ENCODE measurements around the gene EXD3.
"Not testable (repeated sequence)": the region's sequence is repeated elsewhere in the genome, so short reads cannot be mapped to it uniquely, and the experiment has no call there.

The EXD3 gene

DNA sequence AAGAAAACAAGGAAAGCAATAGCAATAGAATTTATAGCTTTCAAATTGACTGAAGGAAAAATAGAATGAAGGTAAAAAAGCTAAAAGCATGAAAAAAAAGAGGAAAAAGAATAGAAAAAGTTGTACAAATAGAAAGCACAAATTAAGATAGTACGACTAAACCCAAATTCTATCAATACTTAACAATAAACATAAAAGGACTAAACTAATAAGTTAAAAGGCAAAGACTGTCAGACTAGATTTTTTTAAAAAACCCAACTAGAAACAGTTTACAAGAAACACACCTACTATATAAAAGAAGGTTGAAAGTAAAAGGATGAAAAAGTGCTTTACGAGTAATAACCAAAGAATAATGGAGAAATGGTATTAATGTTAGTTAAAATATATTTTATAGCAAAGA is 86.2 kb downstream of the EXD3 start:
- Histone ChIP-seq H3K4me3 (ENCODE audit: low read length) (no peak overlapping the region), H3K27ac (ENCODE audit: low read length) (no peak overlapping the region), H3K4me1 (ENCODE audit: control insufficient read depth, low read depth, low read length) (no peaks in the 10 kb centered on the region), H3K27me3 (ENCODE audit: control insufficient read depth, insufficient read depth, low read length) (no peaks in the 10 kb centered on the region), H3K36me3 (ENCODE audit: control insufficient read depth, low read depth, low read length) (no peaks in the 10 kb centered on the region), H3K9ac (ENCODE audit: low read length) (no peak overlapping the region), H3K9me3 (ENCODE audit: control insufficient read depth, low read depth, low read length) (no peaks in the 10 kb centered on the region)

DNA sequence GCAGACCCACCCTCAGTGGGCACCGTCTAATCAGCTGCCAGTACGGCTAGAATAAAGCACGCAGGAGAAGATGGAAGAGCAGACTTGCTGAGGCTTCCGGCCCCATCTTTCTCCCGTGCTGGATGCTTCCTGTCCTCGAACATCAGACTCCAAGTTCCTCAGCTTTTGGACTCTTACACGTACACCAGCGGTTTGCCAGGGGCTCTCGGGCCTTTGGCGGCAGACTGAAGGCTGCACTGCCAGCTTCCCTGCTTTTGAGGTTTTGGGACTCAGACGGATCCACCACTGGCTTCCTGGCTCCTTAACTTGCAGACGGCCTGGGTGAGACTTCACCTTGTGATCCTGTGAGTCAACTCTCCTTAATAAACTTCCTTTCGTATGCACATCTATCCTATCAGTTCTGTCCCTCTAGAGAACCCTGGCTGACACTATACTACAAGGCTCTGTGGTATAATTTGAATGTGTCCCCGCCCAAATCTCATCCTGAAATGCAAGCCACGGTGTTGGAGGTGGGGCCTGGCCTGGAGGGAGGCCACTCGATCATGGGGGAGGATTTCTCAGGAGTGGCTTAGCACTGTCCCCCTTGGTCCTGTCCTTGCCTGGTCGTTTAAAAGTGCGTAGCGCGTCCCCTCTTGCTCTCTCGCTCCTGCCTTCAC is 89.8 kb downstream of the EXD3 start:
- H3K36me3 ChIP-seq (ENCODE audit: control insufficient read depth, low read depth, low read length), result no peaks in the 10 kb centered on the region
- H3K27ac ChIP-seq (ENCODE audit: low read length), result no peak overlapping the region
- H3K27me3 ChIP-seq (ENCODE audit: control insufficient read depth, insufficient read depth, low read length), result no peaks in the 10 kb centered on the region
- no peak overlapping the region for H3K4me3 ChIP-seq (ENCODE audit: low read length)
- no peaks in the 10 kb centered on the region for H3K4me1 ChIP-seq (ENCODE audit: control insufficient read depth, low read depth, low read length)
- H3K9me3 ChIP-seq (ENCODE audit: control insufficient read depth, low read depth, low read length), result no peaks in the 10 kb centered on the region
- no peak overlapping the region for H3K9ac ChIP-seq (ENCODE audit: low read length)

GRCh38 chr9:137331929-137332328 is 91.0 kb downstream of the EXD3 start:
- Histone ChIP-seq H3K4me3 (ENCODE audit: low read length) (no peak overlapping the region), H3K27me3 (ENCODE audit: control insufficient read depth, insufficient read depth, low read length) (no peaks in the 10 kb centered on the region)

GRCh38 chr9:137330689-137331088 is 92.3 kb downstream of the EXD3 start:
- Histone ChIP-seq H3K9me3 (ENCODE audit: control insufficient read depth, low read depth, low read length) (no peaks in the 10 kb centered on the region), H3K36me3 (ENCODE audit: control insufficient read depth, low read depth, low read length) (no peaks in the 10 kb centered on the region), H3K27me3 (ENCODE audit: control insufficient read depth, insufficient read depth, low read length) (no peaks in the 10 kb centered on the region), H3K4me3 (ENCODE audit: low read length) (no peak overlapping the region), H3K9ac (ENCODE audit: low read length) (no peak overlapping the region), H3K4me1 (ENCODE audit: control insufficient read depth, low read depth, low read length) (no peaks in the 10 kb centered on the region), H3K27ac (ENCODE audit: low read length) (no peak overlapping the region)

More at GRCh38 chr9:137331929-137332328, 91.0 kb downstream of the EXD3 start:
- H3K9me3 ChIP-seq (ENCODE audit: control insufficient read depth, low read depth, low read length), result no peaks in the 10 kb centered on the region
- no peaks in the 10 kb centered on the region for H3K4me1 ChIP-seq (ENCODE audit: control insufficient read depth, low read depth, low read length)
- H3K9ac ChIP-seq (ENCODE audit: low read length), result no peak overlapping the region
- no peaks in the 10 kb centered on the region for H3K36me3 ChIP-seq (ENCODE audit: control insufficient read depth, low read depth, low read length)
- H3K27ac ChIP-seq (ENCODE audit: low read length), result no peak overlapping the region

DNA sequence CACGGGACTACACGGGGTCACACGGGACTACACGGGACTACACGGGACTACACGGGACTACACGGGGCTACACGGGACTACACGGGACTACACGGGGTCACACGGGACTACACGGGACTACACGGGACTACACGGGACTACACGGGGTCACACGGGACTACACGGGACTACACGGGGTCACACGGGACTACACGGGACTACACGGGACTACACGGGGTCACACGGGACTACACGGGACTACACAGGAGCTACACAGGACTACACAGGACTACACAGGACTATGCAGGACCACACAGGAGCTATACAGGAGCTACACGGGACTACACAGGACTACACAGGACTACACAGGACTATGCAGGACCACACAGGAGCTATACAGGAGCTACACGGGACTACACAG is 93.4 kb downstream of the EXD3 start:
- H3K36me3 ChIP-seq (ENCODE audit: control insufficient read depth, low read depth, low read length); H3K27ac ChIP-seq (ENCODE audit: low read length); H3K4me1 ChIP-seq (ENCODE audit: control insufficient read depth, low read depth, low read length); H3K9ac ChIP-seq (ENCODE audit: low read length); H3K4me3 ChIP-seq (ENCODE audit: low read length); H3K27me3 ChIP-seq (ENCODE audit: control insufficient read depth, insufficient read depth, low read length); H3K9me3 ChIP-seq (ENCODE audit: control insufficient read depth, low read depth, low read length): not testable (repeated sequence)

DNA sequence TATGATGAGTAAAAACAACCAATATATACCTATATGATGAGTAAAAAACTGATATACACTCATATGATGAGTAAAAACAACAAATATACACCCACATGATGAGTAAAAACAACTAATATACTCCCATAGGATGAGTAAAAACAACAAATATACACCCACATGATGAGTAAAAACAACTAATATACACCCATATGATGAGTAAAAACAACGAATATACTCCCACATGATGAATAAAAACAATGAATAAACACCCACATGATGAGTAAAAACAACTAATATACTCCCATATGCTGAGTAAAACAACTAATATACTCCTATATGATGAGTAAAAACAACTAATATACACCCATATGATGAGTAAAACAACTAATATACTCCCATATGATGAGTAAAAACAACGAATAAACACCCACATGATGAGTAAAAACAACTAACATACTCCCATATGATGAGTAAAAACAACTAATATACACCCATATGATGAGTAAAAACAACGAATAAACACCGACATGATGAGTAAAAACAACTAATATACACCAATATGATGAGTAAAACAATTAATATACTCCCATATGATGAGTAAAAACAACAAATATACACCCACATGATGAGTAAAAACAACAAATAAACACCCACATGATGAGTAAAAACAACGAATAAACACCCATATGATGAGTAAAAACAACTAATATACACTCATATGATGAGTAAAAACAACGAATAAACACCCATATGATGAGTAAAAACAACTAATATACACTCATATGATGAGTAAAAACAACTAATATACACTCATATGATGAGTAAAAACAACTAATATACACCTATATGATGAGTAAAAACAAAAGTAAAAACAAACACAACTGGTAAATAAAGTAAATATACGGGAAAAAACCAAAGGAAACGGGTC is 95.1 kb downstream of the EXD3 start:
- H3K4me1 ChIP-seq (ENCODE audit: control insufficient read depth, low read depth, low read length); H3K4me3 ChIP-seq (ENCODE audit: low read length); H3K27ac ChIP-seq (ENCODE audit: low read length): not testable (repeated sequence)

GRCh38 chr9:137326445-137327065 is 96.4 kb downstream of the EXD3 start:
- H3K27me3 ChIP-seq (ENCODE audit: control insufficient read depth, insufficient read depth, low read length), result no peaks in the 10 kb centered on the region
- no peak overlapping the region for H3K4me3 ChIP-seq (ENCODE audit: low read length)
- H3K9ac ChIP-seq (ENCODE audit: low read length), result no peak overlapping the region
- H3K4me1 ChIP-seq (ENCODE audit: control insufficient read depth, low read depth, low read length), result no peaks in the 10 kb centered on the region
- no peak overlapping the region for H3K27ac ChIP-seq (ENCODE audit: low read length)
- no peaks in the 10 kb centered on the region for H3K9me3 ChIP-seq (ENCODE audit: control insufficient read depth, low read depth, low read length)
- no peaks in the 10 kb centered on the region for H3K36me3 ChIP-seq (ENCODE audit: control insufficient read depth, low read depth, low read length)

More for the DNA sequence above, 95.1 kb downstream of the EXD3 start:
- H3K27me3 ChIP-seq (ENCODE audit: control insufficient read depth, insufficient read depth, low read length); H3K9ac ChIP-seq (ENCODE audit: low read length); H3K9me3 ChIP-seq (ENCODE audit: control insufficient read depth, low read depth, low read length); H3K36me3 ChIP-seq (ENCODE audit: control insufficient read depth, low read depth, low read length): not testable (repeated sequence)

DNA sequence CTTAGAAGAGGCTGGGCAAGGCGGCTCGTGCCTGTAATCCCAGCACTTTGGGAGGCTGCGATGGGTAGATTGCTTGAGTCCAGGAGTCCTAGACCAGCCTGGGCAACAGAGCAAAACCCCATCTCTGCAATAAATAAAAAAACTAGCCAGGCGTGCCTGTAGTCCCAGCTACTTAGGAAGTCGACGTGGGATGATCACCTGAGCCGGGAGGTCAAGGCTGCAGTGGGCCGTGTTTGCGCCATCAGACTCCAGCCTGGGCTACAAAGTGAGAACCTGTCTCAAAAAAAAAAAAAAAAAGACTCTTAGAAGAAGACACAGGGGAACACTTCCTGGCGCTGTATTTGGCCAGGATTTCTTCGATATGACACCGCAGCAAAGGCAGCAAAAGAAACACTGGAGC is 97.2 kb downstream of the EXD3 start:
- no peaks in the 10 kb centered on the region for H3K27me3 ChIP-seq (ENCODE audit: control insufficient read depth, insufficient read depth, low read length)
- H3K27ac ChIP-seq (ENCODE audit: low read length), result no peak overlapping the region
- no peak overlapping the region for H3K9ac ChIP-seq (ENCODE audit: low read length)
- H3K9me3 ChIP-seq (ENCODE audit: control insufficient read depth, low read depth, low read length), result no peaks in the 10 kb centered on the region
- H3K36me3 ChIP-seq (ENCODE audit: control insufficient read depth, low read depth, low read length), result no peaks in the 10 kb centered on the region
- H3K4me1 ChIP-seq (ENCODE audit: control insufficient read depth, low read depth, low read length), result no peaks in the 10 kb centered on the region
- no peak overlapping the region for H3K4me3 ChIP-seq (ENCODE audit: low read length)

GRCh38 chr9:137325124-137325523 is 97.8 kb downstream of the EXD3 start:
- Histone ChIP-seq H3K4me1 (ENCODE audit: control insufficient read depth, low read depth, low read length) (no peaks in the 10 kb centered on the region), H3K27me3 (ENCODE audit: control insufficient read depth, insufficient read depth, low read length) (no peaks in the 10 kb centered on the region), H3K36me3 (ENCODE audit: control insufficient read depth, low read depth, low read length) (no peaks in the 10 kb centered on the region), H3K9me3 (ENCODE audit: control insufficient read depth, low read depth, low read length) (no peaks in the 10 kb centered on the region), H3K4me3 (ENCODE audit: low read length) (no peak overlapping the region), H3K27ac (ENCODE audit: low read length) (no peak overlapping the region), H3K9ac (ENCODE audit: low read length) (no peak overlapping the region)

DNA sequence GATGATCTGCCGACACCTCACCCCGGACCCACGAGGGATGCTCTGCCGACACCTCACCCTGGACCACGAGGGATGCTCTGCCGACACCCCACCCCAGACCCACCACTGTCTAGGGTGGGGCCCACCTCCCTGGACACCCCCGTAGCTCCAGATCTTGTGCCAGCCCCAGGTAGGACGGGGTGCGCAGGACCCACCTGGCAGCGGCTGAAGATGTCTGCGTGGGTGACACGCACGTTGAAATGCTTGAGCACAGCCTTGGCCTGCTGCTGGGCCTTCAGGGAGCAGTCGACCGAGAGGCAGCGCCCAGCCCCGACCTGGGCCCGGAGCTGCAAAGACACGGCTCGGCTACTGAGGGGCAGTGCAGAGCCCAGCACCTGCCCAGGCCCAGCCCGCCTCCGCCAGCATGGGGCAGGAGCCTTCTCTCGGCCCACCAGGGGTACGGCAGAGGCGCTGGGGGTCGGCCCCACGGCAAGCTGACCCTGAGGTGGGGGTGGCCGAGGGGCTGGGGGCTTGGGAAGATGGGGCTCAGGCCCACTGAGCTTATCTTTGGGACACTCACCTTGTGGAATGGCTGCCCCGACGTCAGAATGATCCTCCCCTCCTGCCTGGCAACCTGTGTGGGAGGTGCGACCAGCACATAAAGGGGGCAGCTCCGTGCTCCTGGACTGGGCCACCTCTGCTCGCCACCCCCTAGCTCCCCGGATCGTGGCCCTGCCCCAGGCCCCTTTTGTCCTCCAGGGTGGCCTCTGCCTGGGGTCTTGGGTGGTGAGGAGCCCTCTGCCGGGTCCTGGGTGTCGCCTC is 99.2 kb downstream of the EXD3 start:
- no peak overlapping the region for H3K27ac ChIP-seq (ENCODE audit: low read length)
- no peaks in the 10 kb centered on the region for H3K4me1 ChIP-seq (ENCODE audit: control insufficient read depth, low read depth, low read length)
- H3K27me3 ChIP-seq (ENCODE audit: control insufficient read depth, insufficient read depth, low read length), result no peaks in the 10 kb centered on the region
- no peaks in the 10 kb centered on the region for H3K36me3 ChIP-seq (ENCODE audit: control insufficient read depth, low read depth, low read length)
- H3K9ac ChIP-seq (ENCODE audit: low read length), result no peak overlapping the region
- H3K9me3 ChIP-seq (ENCODE audit: control insufficient read depth, low read depth, low read length), result no peaks in the 10 kb centered on the region
- H3K4me3 ChIP-seq (ENCODE audit: low read length), result no peak overlapping the region

- H3K27me3 ChIP-seq (ENCODE audit: control insufficient read depth, insufficient read depth, low read length), result no peaks in the 10 kb centered on the region
- no peaks in the 10 kb centered on the region for H3K9me3 ChIP-seq (ENCODE audit: control insufficient read depth, low read depth, low read length)
- H3K4me3 ChIP-seq (ENCODE audit: low read length), result no peak overlapping the region
- H3K4me1 ChIP-seq (ENCODE audit: control insufficient read depth, low read depth, low read length), result no peaks in the 10 kb centered on the region
- H3K9ac ChIP-seq (ENCODE audit: low read length), result no peak overlapping the region
- no peaks in the 10 kb centered on the region for H3K36me3 ChIP-seq (ENCODE audit: control insufficient read depth, low read depth, low read length)
- H3K27ac ChIP-seq (ENCODE audit: low read length), result no peak overlapping the region
These were observed 101.1 kb downstream of the EXD3 start for GRCh38 chr9:137321726-137322361.
